SH-SY5Y (cell line): ENCODE measurements around the gene TTBK1.

Experiments used
- GATA2 ChIP-seq: IDR thresholded peaks from 2 replicates; pipeline ENCODE4 v1.6.1; 2011; ENCODE audit warnings: mild to moderate bottlenecking, low read depth, low read length
- GATA3 ChIP-seq: IDR thresholded peaks from 2 replicates; pipeline ENCODE4 v1.6.1; 2011; ENCODE audit warnings: low read depth, mild to moderate bottlenecking, low read length, moderate library complexity

The TTBK1 gene

DNA sequence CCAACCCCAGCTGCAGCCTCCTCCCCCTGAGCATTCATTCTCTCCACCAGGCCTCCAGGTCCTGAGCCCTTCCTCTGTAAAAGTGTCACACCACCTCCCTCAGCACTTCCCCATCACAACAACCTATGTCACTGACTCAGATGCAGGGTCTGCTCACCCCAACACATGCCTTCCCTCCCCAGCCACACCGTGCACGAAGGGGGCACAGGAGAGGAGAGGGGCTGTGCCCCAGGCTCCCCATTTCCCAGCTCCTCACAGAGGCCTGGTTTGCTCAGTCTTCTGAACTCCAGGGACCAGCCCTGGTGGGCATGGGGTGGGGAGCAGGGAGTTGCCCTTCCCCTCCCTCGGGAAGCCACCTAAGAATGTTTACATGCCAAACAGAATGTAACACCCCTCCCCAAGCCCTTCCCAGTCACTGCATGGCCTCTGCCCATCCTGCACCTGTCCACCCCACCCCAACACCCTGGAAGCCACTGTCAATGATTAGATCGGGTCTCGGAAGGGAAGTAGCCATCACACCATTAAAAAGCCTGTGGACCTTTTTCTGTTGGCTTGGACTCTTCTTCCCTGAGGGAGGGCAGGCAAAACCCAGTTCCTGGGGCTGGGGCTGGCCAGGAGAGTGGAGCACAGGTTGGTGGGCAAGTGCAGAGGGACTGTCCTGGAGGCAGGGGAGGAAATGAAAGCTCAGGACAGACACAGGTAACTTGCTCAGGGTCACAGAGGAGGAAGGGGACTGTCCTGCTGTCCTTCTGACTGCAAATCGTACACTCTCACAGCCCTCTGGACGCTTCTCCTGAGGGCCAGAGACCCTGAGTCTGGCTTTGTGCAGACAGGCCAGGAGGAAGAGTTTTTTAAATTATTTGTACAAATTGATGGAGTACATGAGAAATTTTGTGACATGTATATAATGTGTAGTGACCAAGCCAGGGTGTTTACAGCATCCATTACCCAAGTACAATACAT is 44.7 kb downstream of the TTBK1 start:
- no peak for TF ChIP-seq GATA3
- TF ChIP-seq GATA2: no peak

DNA sequence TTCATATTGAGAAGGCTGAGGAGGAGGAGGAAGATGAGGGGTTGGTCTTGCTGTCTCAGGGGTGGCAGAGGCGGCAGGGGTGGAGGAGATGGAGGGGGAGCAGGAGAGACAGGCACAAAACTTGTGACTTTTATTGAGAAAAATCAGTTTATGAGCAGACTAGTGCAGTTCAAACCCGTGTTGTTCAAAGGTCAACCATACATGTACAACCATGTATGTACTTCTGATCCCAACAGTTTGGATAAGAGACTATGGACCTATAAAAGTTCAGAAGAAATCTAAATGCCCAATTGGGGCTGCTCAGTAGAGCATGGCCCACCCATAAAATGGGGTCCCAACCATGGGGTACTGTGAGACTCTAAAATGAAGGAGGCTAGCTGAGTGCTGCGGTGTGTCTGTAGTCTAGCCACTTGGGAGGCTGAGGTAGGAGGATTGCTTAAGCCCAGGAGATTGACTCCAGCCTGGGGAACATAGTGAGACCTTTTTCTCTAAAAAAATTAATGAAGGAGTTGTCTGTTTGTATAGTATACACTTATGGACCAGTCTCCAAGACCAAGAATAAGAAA is 47.1 kb downstream of the TTBK1 start:
- TF ChIP-seq GATA3: no peak
- no peak for TF ChIP-seq GATA2

DNA sequence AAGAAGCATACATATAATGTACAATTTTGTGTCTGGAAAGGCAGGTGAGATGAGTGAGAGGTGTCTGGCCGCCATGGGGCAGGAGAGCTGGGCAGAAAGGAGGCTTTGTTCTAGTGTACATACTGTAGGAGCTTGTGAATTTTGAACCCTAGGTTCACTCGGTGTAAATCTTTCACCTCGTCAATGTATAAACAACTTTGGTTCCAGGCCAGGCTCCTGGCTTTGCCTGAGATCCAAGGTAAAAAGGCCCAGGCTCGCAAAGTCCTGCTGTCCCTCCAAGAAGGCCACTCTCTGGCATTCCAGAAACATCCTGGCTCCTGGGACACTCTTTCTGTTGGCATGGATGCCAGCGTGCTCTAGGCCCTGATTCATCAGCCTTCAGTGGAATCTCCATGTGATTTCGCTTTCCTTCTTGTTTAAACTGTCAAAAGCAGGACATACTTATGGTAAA is 47.6 kb downstream of the TTBK1 start:
- TF ChIP-seq GATA2: no peak

DNA sequence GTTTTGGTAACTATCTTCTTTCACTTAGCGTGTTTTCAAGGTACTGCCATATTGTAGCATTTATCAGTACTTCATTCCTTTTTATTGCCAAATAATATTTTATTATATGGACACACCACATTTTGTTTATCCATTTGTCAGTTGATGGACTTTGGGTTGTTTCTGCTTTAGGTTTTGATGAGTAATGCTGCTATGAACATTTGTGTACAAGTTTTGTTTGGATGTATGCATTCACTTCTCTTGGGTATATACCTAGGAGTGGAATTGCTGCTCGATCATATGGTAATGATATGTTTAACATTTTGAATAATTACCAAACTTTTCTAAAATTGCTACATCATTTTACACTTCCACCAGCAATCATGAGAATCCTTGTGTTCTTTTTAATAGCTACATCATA is 48.4 kb downstream of the TTBK1 start:
- TF ChIP-seq GATA2 (no peak), GATA3 (no peak)

DNA sequence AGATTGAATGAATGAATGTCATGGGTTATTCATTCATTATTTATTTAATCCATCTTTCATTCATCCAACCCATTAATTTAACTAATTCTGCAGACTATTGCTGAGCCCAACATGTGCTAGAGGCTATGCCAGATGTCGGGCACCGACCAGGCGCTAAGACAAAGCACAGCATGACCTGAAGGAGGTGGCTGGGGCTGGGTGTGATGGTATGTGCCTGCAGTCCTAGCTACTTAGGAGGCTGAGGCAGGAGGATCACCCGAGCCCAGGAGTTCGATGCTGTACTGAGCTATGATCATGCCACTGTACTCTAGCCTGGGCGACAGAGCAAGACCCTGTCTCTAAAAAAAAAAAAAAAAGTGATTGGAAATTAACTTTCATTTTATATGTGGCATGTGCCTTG is 49.1 kb downstream of the TTBK1 start:
- TF ChIP-seq GATA2: no peak
- TF ChIP-seq GATA3: no peak

DNA sequence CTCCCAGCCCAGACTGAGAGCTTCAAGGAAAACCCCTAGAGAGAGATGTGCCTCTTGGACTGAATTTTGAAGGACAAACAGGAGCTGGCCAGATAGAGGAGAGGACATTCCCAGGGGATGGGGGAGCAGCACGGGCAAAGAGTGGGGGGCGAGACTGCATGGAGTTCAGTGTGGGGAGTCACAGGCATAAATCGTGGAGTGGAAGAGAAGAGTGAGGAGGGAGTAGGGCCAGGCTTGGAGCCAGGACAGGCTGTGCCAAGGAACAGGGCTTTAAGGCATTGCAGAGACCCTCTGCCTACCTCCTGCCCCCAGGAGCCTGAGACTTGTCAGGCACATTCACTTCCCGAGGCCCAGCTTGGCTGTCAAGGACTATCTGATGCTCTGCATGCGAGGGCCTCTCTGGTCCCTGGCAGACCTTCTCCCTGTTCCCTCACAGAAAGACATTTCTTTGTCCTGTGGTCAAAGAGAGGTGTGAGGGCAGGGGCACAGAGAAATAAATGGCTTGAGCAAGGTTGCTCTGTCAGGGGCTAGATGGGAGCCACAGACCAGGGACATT is 49.6 kb downstream of the TTBK1 start:
- TF ChIP-seq GATA2: no peak
- no peak for TF ChIP-seq GATA3

DNA sequence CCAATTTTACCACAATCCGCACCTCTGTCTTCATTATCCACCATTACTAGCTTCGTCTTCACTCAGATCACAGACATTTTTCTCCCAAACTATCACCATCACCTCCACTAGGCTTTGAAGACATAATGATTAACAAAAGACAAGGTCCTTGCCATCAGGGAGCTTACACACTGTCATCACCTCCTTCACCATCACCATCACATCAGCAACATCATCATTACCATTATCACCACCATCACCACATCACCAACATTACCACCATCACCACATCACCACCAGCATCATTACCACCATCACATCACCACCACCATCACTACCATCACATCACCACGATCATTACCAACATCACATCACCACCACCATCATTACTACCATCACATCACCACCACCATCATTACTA is 50.4 kb downstream of the TTBK1 start:
- TF ChIP-seq GATA3: no peak
- TF ChIP-seq GATA2: no peak

DNA sequence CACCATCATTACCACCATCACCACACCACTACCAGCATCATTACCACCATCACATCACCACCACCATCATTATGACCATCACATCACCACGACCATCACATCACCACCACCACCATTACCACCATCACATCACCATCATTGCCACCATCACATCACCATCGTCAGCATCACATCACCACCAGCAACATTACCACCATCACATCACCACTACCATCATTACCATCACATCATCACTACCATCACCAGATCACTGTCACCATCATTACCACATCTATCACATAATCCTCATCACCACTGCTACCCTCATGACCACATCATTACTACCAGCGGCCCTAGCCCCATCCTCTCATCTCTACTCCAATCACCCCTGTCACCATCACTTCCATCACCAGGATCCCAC is 51.3 kb downstream of the TTBK1 start:
- TF ChIP-seq GATA2 (no peak), GATA3 (no peak)

DNA sequence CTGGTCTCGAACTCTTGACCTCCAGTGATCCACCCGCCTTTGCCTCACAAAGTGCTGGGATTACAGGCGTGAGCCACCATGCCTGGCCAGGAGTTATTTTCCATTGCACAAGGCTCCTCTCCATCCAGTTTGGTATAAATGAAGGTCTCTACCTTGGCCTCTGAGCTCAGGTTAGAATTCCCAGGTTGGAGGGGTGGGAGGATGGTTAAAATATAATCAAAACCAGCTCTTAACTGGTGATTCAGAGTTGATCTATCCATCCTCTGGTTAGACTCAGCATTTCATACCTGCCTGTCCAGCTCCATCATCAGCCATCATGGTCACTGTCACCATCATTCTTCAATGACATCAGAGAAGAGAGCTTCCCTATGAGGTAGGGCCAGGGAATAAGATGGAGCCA is 52.2 kb downstream of the TTBK1 start:
- no peak for TF ChIP-seq GATA3
- TF ChIP-seq GATA2: no peak

DNA sequence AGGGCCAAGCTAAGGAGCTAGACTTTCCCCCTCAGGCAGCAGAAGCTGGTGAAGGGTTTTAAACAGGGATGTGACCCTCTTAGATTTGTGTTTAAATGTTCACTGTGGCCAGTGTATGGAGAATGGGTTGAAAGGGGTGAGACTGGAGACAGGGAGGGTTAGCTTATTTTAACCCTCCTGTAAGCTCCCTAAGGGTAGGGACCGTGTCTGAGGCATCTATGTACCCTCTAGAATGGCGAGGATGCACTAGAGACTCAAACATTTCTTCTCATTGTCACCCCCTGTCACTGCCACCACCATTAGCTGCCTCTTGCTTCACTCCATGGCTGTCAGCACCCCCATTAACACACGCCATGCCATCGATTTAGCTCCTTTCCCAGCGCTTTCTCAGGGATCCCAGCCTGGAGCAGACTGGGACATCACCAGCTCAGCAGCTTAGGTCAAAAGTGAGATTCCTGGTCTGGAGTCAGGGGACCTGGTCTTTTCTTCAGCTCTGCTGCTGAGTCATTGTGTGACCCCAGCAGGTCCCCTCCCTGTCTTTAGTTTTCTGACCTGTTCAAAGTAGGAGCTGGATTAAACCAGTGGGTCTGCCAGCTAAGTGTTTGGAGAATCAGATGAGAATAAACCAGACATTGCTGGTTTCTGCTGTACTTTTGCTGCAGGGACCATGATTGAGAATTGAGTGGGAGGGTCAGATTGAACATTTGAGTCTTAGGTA is 53.7 kb downstream of the TTBK1 start:
- TF ChIP-seq GATA3: no peak
- no peak for TF ChIP-seq GATA2

DNA sequence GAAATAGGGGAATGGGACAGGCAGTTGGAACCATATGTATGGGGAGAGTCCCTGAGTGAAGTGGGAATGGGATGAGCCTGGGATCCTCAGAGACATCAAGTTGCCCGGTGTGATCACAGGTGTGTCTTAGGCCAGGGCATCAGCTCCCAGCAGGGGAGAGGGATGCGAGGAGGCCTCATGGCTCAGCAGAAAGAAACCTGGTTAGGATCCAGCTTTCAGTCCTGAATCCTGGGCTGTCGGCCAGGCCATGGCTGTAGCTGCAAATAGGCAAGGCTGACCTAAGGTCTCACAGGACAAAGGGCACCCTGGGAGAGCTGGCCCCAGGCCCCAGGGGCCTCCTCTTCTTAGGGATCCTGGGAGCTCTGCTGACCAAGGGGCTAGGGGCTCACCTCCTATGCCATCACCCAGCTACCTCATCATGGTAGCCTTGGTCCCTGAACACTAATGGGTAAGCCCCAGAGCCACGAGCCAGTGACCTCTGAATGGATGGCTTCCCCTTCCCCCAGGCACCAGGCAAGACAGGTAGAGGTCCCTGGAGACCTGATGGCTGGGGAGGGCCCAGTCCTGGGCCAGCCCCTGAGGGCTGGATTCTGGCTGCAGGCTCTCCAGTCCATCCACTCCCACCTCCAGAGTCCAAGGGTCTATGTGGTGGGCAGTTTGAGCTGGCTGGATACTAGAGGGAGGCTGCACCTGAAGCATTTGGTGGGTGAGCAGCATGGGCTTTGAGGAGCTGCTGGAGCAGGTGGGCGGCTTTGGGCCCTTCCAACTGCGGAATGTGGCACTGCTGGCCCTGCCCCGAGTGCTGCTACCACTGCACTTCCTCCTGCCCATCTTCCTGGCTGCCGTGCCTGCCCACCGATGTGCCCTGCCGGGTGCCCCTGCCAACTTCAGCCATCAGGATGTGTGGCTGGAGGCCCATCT is 54.6 kb downstream of the TTBK1 start, which contains the start of gene SLC22A7:
SLC22A7 (plus strand) TSS at position 617 of the 921 bp plus-strand sequence; CDS start at position 716, 99 bp downstream.
- TF ChIP-seq GATA3: no peak
- TF ChIP-seq GATA2: no peak

DNA sequence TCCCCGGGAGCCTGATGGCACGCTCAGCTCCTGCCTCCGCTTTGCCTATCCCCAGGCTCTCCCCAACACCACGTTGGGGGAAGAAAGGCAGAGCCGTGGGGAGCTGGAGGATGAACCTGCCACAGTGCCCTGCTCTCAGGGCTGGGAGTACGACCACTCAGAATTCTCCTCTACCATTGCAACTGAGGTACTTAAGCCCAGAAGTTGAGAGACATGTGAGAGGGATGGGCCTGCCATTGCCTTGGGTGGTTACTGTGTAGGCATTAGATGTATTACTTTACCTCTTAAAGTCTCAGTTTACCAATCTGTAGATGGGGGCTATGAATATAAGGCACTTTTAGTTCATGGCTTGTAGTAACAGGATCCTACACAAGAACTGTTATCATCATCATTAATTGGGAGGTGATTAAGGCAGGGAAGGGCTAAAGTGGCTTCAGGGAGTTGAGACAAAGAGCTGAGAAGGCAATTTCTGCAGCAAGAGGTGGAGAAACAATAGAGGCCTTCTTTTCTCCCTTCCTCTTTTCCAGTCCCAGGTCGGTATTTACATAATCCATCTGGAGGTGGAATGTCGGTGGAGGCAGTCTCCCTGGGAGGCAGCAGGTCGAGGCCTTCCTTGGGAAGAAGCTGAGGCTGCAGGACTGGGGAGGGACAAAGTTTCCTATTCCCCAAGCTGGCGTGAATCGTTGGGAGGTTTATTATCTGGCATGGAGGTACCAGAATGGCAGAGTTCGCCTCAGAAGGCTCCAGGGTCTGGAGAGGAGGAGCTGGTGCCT is 55.5 kb downstream of the TTBK1 start:
- TF ChIP-seq GATA2: no peak
- no peak for TF ChIP-seq GATA3
